Testis (tissue), 2 donors: ENCODE data around the gene SYNE1.

ENCODE experiments used
- POLR2A ChIP-seq: fragments of 450-650 bp; IDR thresholded peaks from one replicate; pipeline ENCODE4 v1.6.1; 2017; ENCODE audit warnings: antibody characterized with exemption, mild to moderate bottlenecking, moderate library complexity
- TF ChIP-seq, protein P1 (sequence below), 3 experiments: fragments of 450-650 bp in 2 of 3; fragments of 200-600 bp in 1 of 3; sonication (generic) in 1 of 3; IDR thresholded peaks; one replicate each; pipeline ENCODE4 v1.5.1; 2016 to 2019; ENCODE audit warnings: antibody characterized with exemption in 3 of 3, mild to moderate bottlenecking in 2 of 3, moderate library complexity in 1 of 3

GRCh38 chr6:152379423-152379822 lies 257.7 kb downstream of the SYNE1 start:
- TF ChIP-seq, protein P1, sequence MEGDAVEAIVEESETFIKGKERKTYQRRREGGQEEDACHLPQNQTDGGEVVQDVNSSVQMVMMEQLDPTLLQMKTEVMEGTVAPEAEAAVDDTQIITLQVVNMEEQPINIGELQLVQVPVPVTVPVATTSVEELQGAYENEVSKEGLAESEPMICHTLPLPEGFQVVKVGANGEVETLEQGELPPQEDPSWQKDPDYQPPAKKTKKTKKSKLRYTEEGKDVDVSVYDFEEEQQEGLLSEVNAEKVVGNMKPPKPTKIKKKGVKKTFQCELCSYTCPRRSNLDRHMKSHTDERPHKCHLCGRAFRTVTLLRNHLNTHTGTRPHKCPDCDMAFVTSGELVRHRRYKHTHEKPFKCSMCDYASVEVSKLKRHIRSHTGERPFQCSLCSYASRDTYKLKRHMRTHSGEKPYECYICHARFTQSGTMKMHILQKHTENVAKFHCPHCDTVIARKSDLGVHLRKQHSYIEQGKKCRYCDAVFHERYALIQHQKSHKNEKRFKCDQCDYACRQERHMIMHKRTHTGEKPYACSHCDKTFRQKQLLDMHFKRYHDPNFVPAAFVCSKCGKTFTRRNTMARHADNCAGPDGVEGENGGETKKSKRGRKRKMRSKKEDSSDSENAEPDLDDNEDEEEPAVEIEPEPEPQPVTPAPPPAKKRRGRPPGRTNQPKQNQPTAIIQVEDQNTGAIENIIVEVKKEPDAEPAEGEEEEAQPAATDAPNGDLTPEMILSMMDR (IDR thresholded peaks at IDR 0.05): no peak
- TF ChIP-seq POLR2A: no peak
